HT-29 (cell line): ENCODE data around the gene EXOC5. TPM values are rescaled to one million over a fixed set of nuclear protein-coding genes. Genes with fewer than 3 reads are reported as not detected.

ENCODE experiments used
- DNase-seq: peaks from one replicate; pipeline ENCODE4 v3.0.0-alpha.2; 2015; ENCODE audit warnings: low spot score
- total RNA-seq: library from RNA; depleted of rRNA; stranded (reverse); fragments of >200 nt; shearing (Covaris generic); gene quantifications from 2 replicates; pipeline ENCODE4 v1.2.3, GENCODE V29; 2014; rRNA removed

Gene EXOC5
- total RNA-seq: 15.0 and 15.9 TPM in 2 replicates

GRCh38 chr14:57268161-57269069 is at the start of gene EXOC5, which contains the start of gene AP5M1:
Gene EXOC5 (minus strand): TSS chr14:57268905. CDS start chr14:57268648, 257 bp downstream.
Gene AP5M1 (plus strand): TSS chr14:57268971. CDS start chr14:57269315, 344 bp downstream.
- DNase-seq: peak; percentile 81

DNA sequence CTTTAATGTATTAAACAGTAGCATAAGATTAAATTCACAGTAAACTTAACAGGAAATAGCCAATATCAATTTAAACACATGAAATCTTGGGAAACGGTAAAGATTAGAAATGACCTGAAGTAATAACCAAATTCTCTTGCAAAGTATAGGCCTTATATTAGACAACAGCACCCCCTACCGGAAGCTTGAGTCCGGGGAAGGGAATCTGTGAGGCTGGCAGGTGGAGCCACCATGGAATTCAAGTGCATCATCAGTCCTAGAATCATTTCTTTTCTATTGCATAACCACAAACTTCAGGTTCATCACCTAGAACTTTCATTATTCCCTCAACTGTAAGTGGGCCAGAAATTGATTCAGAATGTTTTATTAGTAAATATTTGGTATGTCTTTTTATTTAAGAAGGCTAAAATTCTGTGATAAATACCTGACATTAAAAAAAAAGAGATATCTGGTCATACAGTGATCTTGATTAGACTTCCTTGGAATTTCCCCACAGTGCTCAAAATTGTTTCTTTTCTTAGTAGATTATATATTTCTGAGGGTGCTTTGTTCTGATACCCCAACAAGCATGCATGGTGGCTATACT is 48.6 kb upstream of the EXOC5 start:
- peak; percentile 78 for DNase-seq

DNA sequence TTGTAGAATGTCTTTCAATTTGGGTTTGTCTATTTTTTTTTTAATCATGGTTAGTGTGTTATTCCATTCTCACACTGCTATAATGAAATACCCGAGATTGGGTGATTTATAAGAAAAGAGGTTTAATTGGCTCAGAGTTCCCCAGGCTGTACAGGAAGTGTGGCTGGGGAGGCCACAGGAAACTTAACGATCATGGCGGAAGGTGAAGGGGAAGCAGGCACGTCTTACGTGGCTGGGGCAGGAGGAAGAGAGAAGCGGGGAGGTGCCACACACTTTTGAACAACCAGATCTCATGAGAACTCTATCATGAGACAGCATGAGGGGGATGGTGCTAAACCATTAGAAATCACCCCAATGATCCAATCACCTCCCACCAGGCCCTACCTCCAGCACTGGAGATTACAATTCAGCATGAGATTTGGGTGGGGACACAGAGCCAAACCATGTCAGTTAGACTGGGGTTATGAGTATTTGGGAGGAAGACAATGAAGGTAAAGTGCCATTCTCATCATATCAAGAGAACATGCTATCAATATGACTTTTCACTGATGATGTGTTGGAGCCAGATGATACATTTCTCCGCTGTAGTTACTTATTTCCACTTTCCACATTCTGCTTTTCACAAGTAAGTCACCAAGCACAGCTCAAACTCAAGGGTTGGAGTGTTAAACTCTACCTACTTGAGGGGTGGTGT is 45.8 kb upstream of the EXOC5 start:
- no peak for DNase-seq

GRCh38 chr14:57302883-57303282 is 34.2 kb upstream of the EXOC5 start:
- no peak for DNase-seq

- no peak for DNase-seq
Observed at GRCh38 chr14:57299511-57299910, 30.8 kb upstream of the EXOC5 start.

DNA sequence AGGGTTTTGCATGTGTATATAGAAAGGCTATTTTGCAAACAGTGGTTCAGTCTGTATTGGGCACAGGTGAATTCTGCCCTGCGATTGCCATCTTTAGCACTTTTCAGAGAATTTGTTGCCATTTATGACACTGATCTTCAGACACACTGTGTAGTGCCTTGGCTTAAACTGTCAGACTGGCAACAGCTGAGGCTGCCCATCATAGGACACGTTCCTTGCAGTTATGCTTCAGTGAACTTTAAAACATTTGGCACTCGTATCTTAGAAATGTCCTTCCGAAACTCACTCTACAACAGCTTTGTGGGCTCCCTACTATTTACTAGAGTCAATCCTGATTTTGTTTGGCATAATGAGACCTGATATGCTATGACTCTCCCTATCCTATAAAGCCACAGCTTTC is 29.1 kb upstream of the EXOC5 start:
- DNase-seq: no peak

- DNase-seq: no peak
Observed at GRCh38 chr14:57295239-57295638, 26.5 kb upstream of the EXOC5 start.

DNA sequence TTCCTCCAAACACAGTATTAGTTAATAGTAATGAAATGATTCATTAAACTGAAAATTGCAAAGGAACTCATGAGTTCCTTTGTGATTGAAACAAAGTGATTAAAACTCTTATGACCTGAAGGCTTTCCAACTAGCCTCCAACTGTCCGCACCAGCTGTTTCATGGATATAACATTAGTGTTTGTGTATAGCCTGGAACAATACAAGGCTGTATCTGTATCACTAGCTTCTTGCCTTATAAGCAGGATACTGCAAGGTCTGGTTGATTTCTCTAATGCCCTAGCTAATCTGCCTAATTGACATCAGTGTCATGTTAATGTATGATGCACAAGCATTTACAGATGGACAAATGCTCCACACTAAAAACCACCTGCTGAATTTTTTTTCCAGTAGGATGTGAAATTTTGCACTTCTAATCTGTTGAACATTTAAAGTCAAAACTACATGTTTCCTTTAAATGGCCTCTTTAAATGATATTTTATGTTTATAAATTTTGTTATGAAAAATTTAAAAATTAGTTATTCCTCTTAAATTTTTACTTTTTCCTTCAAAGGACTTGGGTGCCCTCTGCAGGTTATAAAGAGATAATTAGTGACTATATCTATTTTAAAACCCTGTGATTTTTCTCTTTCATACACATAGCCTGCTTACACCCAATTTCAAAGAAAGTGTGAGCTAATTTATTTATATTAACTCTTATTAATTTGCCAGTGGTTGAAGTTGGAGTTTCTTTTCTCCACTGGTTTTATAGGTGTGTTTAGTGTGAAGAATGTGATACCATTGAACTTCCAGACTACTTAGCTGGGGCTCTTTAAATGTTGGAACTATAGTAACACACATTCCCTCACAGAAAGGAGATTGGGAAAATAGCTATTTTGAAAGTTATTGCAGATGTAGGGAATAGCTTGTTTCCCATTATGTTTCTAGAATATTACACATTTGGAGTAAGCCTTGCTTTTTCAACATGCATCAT is 25.4 kb upstream of the EXOC5 start:
- DNase-seq: no peak

DNA sequence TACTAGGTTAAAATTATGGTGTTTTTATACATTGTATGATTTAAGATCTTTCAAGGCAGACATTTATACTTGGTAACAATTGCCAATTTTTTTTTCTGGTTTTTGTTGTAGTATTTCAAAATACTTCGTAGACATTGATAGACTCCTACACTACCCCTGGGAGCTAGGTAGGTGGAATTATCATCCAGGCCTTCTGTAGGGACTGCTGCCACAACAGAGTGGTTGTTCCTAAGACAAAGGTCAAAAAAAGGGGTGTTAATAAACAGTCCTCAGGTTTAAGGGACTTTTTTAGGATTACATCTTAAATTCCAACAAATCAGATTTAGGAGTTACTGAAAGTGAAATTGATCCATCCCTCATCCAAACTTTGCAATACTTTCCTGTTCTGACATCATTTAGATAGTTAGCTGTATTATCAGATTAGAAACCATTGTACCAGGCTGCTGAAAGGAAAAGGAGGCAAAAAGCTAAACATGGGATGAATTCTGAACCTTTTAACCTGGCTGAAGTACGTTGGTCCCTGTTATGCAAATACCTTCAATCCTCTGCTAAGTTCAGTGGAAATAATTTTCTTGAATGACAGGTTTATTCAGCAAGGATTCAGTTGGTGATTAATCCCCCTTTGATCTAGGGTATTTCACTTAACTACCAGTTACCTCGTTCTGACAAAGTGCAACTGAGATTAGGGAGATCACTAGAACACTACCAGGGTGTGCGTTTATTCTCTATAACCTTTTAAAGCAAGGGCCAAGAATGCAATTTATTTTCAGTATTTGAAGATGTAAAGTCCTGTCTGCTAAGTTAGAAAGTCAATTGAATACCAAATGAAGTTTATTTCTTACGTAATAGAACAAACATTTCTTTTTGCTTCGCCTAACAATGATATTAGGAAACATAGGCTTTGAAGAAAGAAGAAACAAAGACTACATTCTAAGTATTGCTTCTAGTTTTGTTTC is 23.3 kb upstream of the EXOC5 start:
- DNase-seq: no peak

- no peak for DNase-seq
Observed at GRCh38 chr14:57290751-57291150, 22.0 kb upstream of the EXOC5 start.

GRCh38 chr14:57287745-57288144 is 19.0 kb upstream of the EXOC5 start:
- no peak for DNase-seq

GRCh38 chr14:57277062-57277461 is 8.4 kb upstream of the EXOC5 start:
- DNase-seq: no peak

GRCh38 chr14:57275023-57275664 is 6.4 kb upstream of the EXOC5 start:
- DNase-seq: no peak

GRCh38 chr14:57274551-57274950 is 5.8 kb upstream of the EXOC5 start:
- no peak for DNase-seq

GRCh38 chr14:57273236-57273635 is 4.5 kb upstream of the EXOC5 start:
- DNase-seq: no peak

DNA sequence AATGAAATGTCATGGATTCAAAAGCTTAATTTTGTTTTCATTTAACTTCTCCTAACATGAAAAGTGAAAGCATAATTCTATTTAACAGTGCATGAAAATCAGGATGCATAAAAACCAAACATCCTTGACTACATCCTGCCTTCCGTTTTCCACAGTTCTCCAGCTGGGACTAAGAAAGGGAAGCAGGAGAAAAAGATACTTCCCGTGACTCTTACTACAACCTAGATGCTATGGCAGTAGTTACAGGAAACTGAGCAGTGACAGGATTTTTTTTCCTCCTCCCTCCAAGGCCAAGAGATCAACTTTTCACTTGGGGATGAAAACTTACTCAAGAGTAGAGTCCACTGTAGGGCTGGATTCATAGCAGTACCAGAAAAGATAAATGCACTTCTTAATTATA is 2.6 kb downstream of the EXOC5 start:
- DNase-seq: no peak

DNA sequence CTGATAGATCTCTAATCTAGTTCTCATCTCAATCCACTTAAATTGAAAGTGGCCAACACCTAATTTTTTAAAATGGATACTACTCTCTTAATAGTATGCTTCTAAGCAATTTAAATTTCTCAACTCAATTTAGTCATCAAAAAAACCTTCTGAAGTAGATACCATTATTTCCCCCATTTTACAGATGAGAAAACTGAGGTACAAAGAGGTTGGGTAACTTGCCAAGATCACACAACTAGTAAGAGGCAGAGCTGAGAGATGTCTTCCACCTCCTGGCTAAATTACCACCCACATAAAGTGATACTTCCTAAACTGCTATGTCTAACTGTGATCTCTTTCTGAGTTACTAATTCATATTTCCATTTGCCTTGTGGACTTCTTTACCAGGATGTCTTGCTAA is 6.6 kb downstream of the EXOC5 start:
- DNase-seq: no peak

DNA sequence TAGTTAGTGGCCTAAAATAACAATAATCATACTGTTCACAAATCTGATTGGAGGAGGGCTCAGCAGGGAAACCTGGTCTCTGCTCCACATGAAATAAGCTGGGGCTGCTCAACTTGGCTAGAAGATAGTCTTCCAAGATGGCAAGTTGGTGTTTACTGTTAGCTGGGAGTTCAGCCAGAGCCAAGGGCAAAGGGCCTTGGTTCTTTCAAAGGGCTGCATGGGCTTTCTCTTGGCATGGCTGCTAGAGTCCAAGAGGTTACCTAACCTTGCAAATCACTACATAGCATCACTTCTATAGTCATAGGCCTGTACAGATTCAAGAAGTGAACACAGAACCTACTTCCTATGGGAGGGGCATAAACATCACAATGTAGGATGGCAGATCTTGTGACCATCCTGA is 7.1 kb downstream of the EXOC5 start:
- DNase-seq: no peak

- DNase-seq: no peak
Observed at GRCh38 chr14:57259672-57260071, 9.0 kb downstream of the EXOC5 start.
